Neural progenitor cell (in vitro differentiated cells): ENCODE data around the gene RNF41. TPM values are rescaled to one million over a fixed set of nuclear protein-coding genes. Genes with fewer than 3 reads are reported as not detected.

ENCODE experiments used
- DNase-seq: peaks from one replicate; pipeline ENCODE4 v3.0.0-alpha.2; 2016; ENCODE audit warnings: low spot score
- H2AFZ ChIP-seq: fragments of 200-600 bp; sonication (generic); replicated peaks from 2 replicates; pipeline ENCODE4 v1.6.1; 2016; ENCODE audit warnings: antibody characterized with exemption
- H3F3A ChIP-seq: fragments of 200-600 bp; sonication (generic); 2 replicates; pipeline ENCODE4 v1.6.1; 2016; ENCODE audit warnings: antibody characterized with exemption, low read depth
- H3K27ac ChIP-seq: fragments of 200-600 bp; sonication (generic); 2 replicates; pipeline ENCODE4 v1.5.1; 2016; ENCODE audit warnings: mild to moderate bottlenecking
- H3K27me3 ChIP-seq: fragments of 200-600 bp; sonication (generic); 2 replicates; pipeline ENCODE4 v1.6.1; 2016; ENCODE audit warnings: mild to moderate bottlenecking, moderate library complexity
- H3K36me3 ChIP-seq: fragments of 200-600 bp; sonication (generic); 2 replicates; pipeline ENCODE4 v1.5.1; 2016
- H3K4me1 ChIP-seq: fragments of 200-600 bp; sonication (generic); 2 replicates; pipeline ENCODE4 v1.6.1; 2016; ENCODE audit warnings: mixed run types
- H3K4me2 ChIP-seq: fragments of 200-600 bp; sonication (generic); 2 replicates; pipeline ENCODE4 v1.6.1; 2016
- H3K4me3 ChIP-seq: fragments of 200-600 bp; sonication (generic); 2 replicates; pipeline ENCODE4 v1.5.1; 2016
- H3K79me2 ChIP-seq: fragments of 200-600 bp; sonication (generic); 2 replicates; pipeline ENCODE4 v1.6.1; 2016; ENCODE audit warnings: low read depth
- H3K9ac ChIP-seq: fragments of 200-600 bp; sonication (generic); 2 replicates; pipeline ENCODE4 v1.6.1; 2016
- H3K9me3 ChIP-seq: fragments of 200-600 bp; sonication (generic); 2 replicates; pipeline ENCODE4 v1.5.1; 2016; ENCODE audit warnings: low read depth
- H4K20me1 ChIP-seq: fragments of 200-600 bp; sonication (generic); 2 replicates; pipeline ENCODE4 v1.6.1; 2016; ENCODE audit warnings: low read depth
- H3K27ac Mint-ChIP-seq: 3 replicates; pipeline ENCODE4 v1.8.0; 2021; ENCODE audit warnings: mixed read lengths
- H3K27me3 Mint-ChIP-seq: 2 replicates; pipeline ENCODE4 v1.8.0; 2022; ENCODE audit warnings: low read depth, mild to moderate bottlenecking, inconsistent platforms, moderate library complexity, mixed read lengths; ENCODE audit not compliant: insufficient read depth
- H3K36me3 Mint-ChIP-seq: 3 replicates; pipeline ENCODE4 v1.8.0; 2021; ENCODE audit warnings: mixed read lengths
- H3K4me1 Mint-ChIP-seq: 3 replicates; pipeline ENCODE4 v1.8.0; 2021; ENCODE audit warnings: mixed read lengths
- H3K4me3 Mint-ChIP-seq: 3 replicates; pipeline ENCODE4 v1.8.0; 2021; ENCODE audit warnings: mild to moderate bottlenecking, moderate library complexity, mixed read lengths
- H3K9me3 Mint-ChIP-seq: 3 replicates; pipeline ENCODE4 v1.8.0; 2020; ENCODE audit warnings: mixed read lengths
- EZH2 ChIP-seq: fragments of 200-600 bp; sonication (generic); IDR thresholded peaks from 2 replicates; pipeline ENCODE4 v1.6.1; 2017; ENCODE audit warnings: antibody characterized with exemption, mild to moderate bottlenecking, moderate library complexity
- EZH2phosphoT487 ChIP-seq: fragments of 200-600 bp; sonication (generic); IDR thresholded peaks from 2 replicates; pipeline ENCODE4 v1.6.1; 2017; ENCODE audit warnings: antibody characterized with exemption
- total RNA-seq: library from RNA; depleted of rRNA; stranded (reverse); fragments of >200 nt; gene quantifications from 2 replicates; pipeline ENCODE4 v1.2.3, GENCODE V29; 2015; ENCODE audit warnings: low replicate concordance
- TF ChIP-seq, protein P1 (sequence below): fragments of 200-600 bp; sonication (generic); IDR thresholded peaks from 2 replicates; pipeline ENCODE4 v1.5.1; 2017; ENCODE audit warnings: antibody characterized with exemption, mild to moderate bottlenecking

Gene RNF41
- total RNA-seq, 1 donor from 2014 or later = 52.1 TPM

DNA sequence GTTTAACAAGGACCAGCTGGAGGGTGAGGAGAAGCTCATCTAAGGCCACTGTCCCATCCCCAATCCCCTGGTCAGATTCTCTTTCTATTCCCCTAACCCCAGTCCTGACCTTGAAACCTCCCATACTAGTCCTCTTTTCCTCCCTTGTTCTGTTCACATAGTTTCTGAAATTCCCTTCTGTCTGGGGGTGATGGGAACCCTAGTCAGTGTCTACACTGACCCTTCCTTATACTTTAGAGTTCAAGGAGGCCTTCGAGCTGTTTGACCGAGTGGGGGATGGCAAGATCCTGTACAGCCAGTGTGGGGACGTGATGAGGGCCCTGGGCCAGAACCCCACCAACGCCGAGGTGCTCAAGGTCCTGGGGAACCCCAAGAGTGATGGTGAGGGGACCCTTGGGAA, 66.9 kb downstream of the RNF41 start:
- H3K27ac Mint-ChIP-seq = peak overlapping the region; percentile 70
- Histone ChIP-seq H3K9me3 (no peaks in the 10 kb centered on the region), H3K27me3 (no peaks in the 10 kb centered on the region), H3K4me2 (no peak overlapping the region), H3K36me3 (no peaks in the 10 kb centered on the region), H3K4me1 (peaks cover 23% of the 10 kb centered on the region), H4K20me1 (peaks cover 14% of the 10 kb centered on the region), H2AFZ (no peak overlapping the region), H3K79me2 (peaks cover 36% of the 10 kb centered on the region), H3F3A (peaks cover 53% of the 10 kb centered on the region), H3K4me3 (no peak overlapping the region), H3K27ac (no peak overlapping the region), H3K9ac (no peak overlapping the region)
- no peaks in the 10 kb centered on the region for H3K9me3 Mint-ChIP-seq
- TF ChIP-seq EZH2phosphoT487 (no peak), EZH2 (no peak)
- TF ChIP-seq, protein P1, sequence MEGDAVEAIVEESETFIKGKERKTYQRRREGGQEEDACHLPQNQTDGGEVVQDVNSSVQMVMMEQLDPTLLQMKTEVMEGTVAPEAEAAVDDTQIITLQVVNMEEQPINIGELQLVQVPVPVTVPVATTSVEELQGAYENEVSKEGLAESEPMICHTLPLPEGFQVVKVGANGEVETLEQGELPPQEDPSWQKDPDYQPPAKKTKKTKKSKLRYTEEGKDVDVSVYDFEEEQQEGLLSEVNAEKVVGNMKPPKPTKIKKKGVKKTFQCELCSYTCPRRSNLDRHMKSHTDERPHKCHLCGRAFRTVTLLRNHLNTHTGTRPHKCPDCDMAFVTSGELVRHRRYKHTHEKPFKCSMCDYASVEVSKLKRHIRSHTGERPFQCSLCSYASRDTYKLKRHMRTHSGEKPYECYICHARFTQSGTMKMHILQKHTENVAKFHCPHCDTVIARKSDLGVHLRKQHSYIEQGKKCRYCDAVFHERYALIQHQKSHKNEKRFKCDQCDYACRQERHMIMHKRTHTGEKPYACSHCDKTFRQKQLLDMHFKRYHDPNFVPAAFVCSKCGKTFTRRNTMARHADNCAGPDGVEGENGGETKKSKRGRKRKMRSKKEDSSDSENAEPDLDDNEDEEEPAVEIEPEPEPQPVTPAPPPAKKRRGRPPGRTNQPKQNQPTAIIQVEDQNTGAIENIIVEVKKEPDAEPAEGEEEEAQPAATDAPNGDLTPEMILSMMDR = no peak
- H3K4me1 Mint-ChIP-seq = peaks cover 51% of the 10 kb centered on the region
- H3K4me3 Mint-ChIP-seq = peak overlapping the region; percentile 58
- peaks cover 23% of the 10 kb centered on the region for H3K36me3 Mint-ChIP-seq
- peaks cover 27% of the 10 kb centered on the region for H3K27me3 Mint-ChIP-seq
- no peak for DNase-seq

DNA sequence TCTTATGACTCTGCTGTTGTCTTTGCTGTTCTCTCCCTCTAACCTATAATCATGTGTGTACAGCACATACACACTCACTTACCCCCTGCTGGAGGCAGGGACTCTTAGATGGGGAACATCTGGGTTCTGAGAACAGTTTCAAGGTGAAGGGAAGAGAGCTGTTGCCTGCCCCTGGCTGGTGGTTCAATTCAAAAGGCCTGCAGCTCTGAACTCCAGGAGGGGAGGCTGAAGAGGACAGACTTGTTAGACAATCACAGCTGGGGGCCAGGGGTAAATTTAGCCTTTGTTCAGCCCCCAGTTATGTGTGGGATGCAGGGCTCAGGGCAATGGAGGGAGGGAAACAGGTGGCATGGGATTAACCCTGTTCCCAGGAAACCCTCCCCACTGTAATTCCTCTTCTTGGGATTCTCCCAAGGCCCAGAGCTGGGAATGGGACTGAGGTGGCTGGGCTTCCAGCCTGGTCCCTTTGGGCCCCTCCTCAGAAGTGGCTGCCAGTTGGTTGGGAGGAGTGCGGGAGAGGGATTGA, 67.4 kb downstream of the RNF41 start:
- peaks cover 9% of the 10 kb centered on the region for H4K20me1 ChIP-seq
- no peak for DNase-seq
- peaks cover 46% of the 10 kb centered on the region for H3K4me1 Mint-ChIP-seq
- TF ChIP-seq EZH2 = no peak
- TF ChIP-seq, protein P1 = no peak
- no peak for TF ChIP-seq EZH2phosphoT487
- peaks cover 19% of the 10 kb centered on the region for H3K4me1 ChIP-seq
- H3F3A ChIP-seq = peaks cover 48% of the 10 kb centered on the region
- peaks cover 26% of the 10 kb centered on the region for H3K27me3 Mint-ChIP-seq
- H3K9ac ChIP-seq = no peak overlapping the region
- H3K9me3 ChIP-seq = no peaks in the 10 kb centered on the region
- H3K4me3 Mint-ChIP-seq = peak overlapping the region; percentile 97
- no peak overlapping the region for H3K27ac ChIP-seq
- H3K27ac Mint-ChIP-seq = peak overlapping the region; percentile 44
- no peaks in the 10 kb centered on the region for H3K36me3 ChIP-seq
- H3K27me3 ChIP-seq = no peaks in the 10 kb centered on the region
- H3K4me2 ChIP-seq = peak overlapping the region; percentile 97
- peaks cover 18% of the 10 kb centered on the region for H3K36me3 Mint-ChIP-seq
- no peak overlapping the region for H3K4me3 ChIP-seq
- H2AFZ ChIP-seq = no peak overlapping the region
- no peaks in the 10 kb centered on the region for H3K9me3 Mint-ChIP-seq
- H3K79me2 ChIP-seq = peaks cover 31% of the 10 kb centered on the region

DNA sequence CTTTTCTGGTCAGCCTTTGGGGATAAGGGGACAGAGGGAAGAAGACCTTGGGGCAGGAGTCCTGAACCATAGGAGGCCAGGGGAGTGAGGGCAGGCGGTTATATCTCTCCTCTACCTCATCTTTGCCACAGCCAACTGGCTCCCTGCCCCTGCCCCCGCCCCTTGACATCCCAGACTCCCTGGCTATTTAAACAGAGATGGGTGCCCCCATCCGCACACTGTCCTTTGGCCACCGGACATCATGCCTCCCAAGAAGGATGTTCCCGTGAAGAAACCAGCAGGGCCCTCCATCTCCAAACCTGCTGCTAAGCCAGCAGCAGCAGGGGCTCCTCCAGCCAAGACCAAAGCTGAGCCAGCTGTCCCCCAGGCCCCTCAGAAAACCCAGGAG, 68.0 kb downstream of the RNF41 start:
- H3K9ac ChIP-seq = no peak overlapping the region
- H4K20me1 ChIP-seq = peaks cover 2% of the 10 kb centered on the region

More for the DNA sequence above, 68.0 kb downstream of the RNF41 start:
- Histone ChIP-seq H3K9me3 (no peaks in the 10 kb centered on the region), H3K4me1 (peaks cover 19% of the 10 kb centered on the region), H3F3A (peaks cover 42% of the 10 kb centered on the region), H3K27ac (no peak overlapping the region), H3K79me2 (peaks cover 24% of the 10 kb centered on the region), H2AFZ (no peak overlapping the region), H3K36me3 (no peaks in the 10 kb centered on the region), H3K27me3 (no peaks in the 10 kb centered on the region), H3K4me2 (peak overlapping the region; percentile 97), H3K4me3 (peak overlapping the region; percentile 68)
- no peaks in the 10 kb centered on the region for H3K9me3 Mint-ChIP-seq
- DNase-seq = no peak
- peaks cover 19% of the 10 kb centered on the region for H3K27me3 Mint-ChIP-seq
- no peak overlapping the region for H3K27ac Mint-ChIP-seq
- TF ChIP-seq EZH2 = no peak
- TF ChIP-seq EZH2phosphoT487 = no peak
- TF ChIP-seq, protein P1 = no peak
- H3K4me1 Mint-ChIP-seq = peaks cover 40% of the 10 kb centered on the region
- H3K36me3 Mint-ChIP-seq = peaks cover 14% of the 10 kb centered on the region
- H3K4me3 Mint-ChIP-seq = peak overlapping the region; percentile 97
